IPS-NIHi7 (cell line): ENCODE data around the gene ITIH2.
"Not testable (repeated sequence)": the region's sequence is repeated elsewhere in the genome, so short reads cannot be mapped to it uniquely, and the experiment has no call there.

Experiments
- DNase-seq: peaks from one replicate; pipeline ENCODE4 v3.0.0; 2012; ENCODE audit warnings: mixed read lengths; ENCODE audit errors: extremely low spot score

The ITIH2 gene

GRCh38 chr10:7748637-7749036 is 45.5 kb downstream of the ITIH2 start:
- not testable (repeated sequence) for DNase-seq

GRCh38 chr10:7750222-7750621 is 47.1 kb downstream of the ITIH2 start:
- no peak for DNase-seq

- no peak for DNase-seq
Observed at GRCh38 chr10:7752251-7752650, 49.1 kb downstream of the ITIH2 start.

- no peak for DNase-seq
Observed at GRCh38 chr10:7755103-7755502, 52.0 kb downstream of the ITIH2 start.

- peak; percentile 33 for DNase-seq
Observed at GRCh38 chr10:7756360-7756992, 53.4 kb downstream of the ITIH2 start.

- no peak for DNase-seq
Observed at GRCh38 chr10:7763929-7764328, 60.8 kb downstream of the ITIH2 start.

- DNase-seq = no peak
Observed at GRCh38 chr10:7766241-7766640, 63.1 kb downstream of the ITIH2 start.

GRCh38 chr10:7767209-7767608 is 64.1 kb downstream of the ITIH2 start:
- no peak for DNase-seq

- DNase-seq = no peak
Observed at GRCh38 chr10:7768417-7768816, 65.3 kb downstream of the ITIH2 start.

- no peak for DNase-seq
Observed at GRCh38 chr10:7773845-7774801, 71.0 kb downstream of the ITIH2 start.

GRCh38 chr10:7776777-7777176 is 73.7 kb downstream of the ITIH2 start:
- no peak for DNase-seq

- not testable (repeated sequence) for DNase-seq
Observed at GRCh38 chr10:7782194-7782593, 79.1 kb downstream of the ITIH2 start.

- DNase-seq = no peak
Observed at GRCh38 chr10:7786430-7786829, 83.3 kb downstream of the ITIH2 start.

GRCh38 chr10:7787150-7787856 is 84.2 kb downstream of the ITIH2 start:
- no peak for DNase-seq

- peak; percentile 99 for DNase-seq
Observed at GRCh38 chr10:7787857-7788638, 84.9 kb downstream of the ITIH2 start, which contains the start of the genes ATP5F1C and KIN. Gene ATP5F1C (plus strand): TSS chr10:7788177. CDS start chr10:7788208, 31 bp downstream. Gene KIN (minus strand): TSS chr10:7787993. CDS start chr10:7787933, 60 bp downstream.

GRCh38 chr10:7788639-7789286 is 85.6 kb downstream of the ITIH2 start:
- DNase-seq = no peak

GRCh38 chr10:7789390-7789789 is 86.3 kb downstream of the ITIH2 start:
- no peak for DNase-seq

- DNase-seq = no peak
Observed at GRCh38 chr10:7792541-7792940, 89.4 kb downstream of the ITIH2 start.

- DNase-seq = no peak
Observed at GRCh38 chr10:7794251-7795026, 91.3 kb downstream of the ITIH2 start.

- DNase-seq = no peak
Observed at GRCh38 chr10:7795605-7796004, 92.5 kb downstream of the ITIH2 start.
